ENCODE measurements around the gene GRPEL1. TPM values are rescaled to one million over a fixed set of nuclear protein-coding genes. Genes with fewer than 3 reads are reported as not detected.
A peak's percentile ranks its signal among the peaks of the same experiment; 100 is the strongest.

GRPEL1 gene
- total and polyA plus RNA-seq, 2 of the 13 experiments (the other 11 are each of a cell fraction or from before 2014, with no cell fraction given) = 32.3 to 141 TPM

GRCh38 chr4:7034262-7035081 lies 33.4 kb downstream of the GRPEL1 start (continued):
- TF ChIP-seq TIGD3 (CRISPR knock-in tag; IDR thresholded peaks at IDR 0.05; ENCODE audit: borderline replicate concordance) = no peak
- TF ChIP-seq ZNF20 (CRISPR knock-in tag; IDR thresholded peaks at IDR 0.05) = no peak
- no peak for TF ChIP-seq RBAK (CRISPR knock-in tag; IDR thresholded peaks at IDR 0.05)
- no peak for TF ChIP-seq SRF (IDR thresholded peaks at IDR 0.05; ENCODE audit: low read depth, low read length)
- peak; percentile 56; the same call in 1 of the 2 replicates for TF ChIP-seq FOXP4 (CRISPR knock-in tag; IDR thresholded peaks at IDR 0.05)
- TF ChIP-seq SSRP1 (CRISPR knock-in tag; IDR thresholded peaks at IDR 0.05) = no peak
- TF ChIP-seq POLR2AphosphoS5 (IDR thresholded peaks at IDR 0.05; ENCODE audit: low read depth, low read length) = no peak
- TF ChIP-seq, protein P1, sequence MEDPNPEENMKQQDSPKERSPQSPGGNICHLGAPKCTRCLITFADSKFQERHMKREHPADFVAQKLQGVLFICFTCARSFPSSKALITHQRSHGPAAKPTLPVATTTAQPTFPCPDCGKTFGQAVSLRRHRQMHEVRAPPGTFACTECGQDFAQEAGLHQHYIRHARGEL (CRISPR knock-in tag; IDR thresholded peaks at IDR 0.05) = 0 out of 2 replicates have a peak, but pooled peaks have one; percentile 53
- TF ChIP-seq, protein P2, sequence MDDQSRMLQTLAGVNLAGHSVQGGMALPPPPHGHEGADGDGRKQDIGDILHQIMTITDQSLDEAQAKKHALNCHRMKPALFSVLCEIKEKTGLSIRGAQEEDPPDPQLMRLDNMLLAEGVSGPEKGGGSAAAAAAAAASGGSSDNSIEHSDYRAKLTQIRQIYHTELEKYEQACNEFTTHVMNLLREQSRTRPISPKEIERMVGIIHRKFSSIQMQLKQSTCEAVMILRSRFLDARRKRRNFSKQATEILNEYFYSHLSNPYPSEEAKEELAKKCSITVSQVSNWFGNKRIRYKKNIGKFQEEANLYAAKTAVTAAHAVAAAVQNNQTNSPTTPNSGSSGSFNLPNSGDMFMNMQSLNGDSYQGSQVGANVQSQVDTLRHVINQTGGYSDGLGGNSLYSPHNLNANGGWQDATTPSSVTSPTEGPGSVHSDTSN (CRISPR knock-in tag; IDR thresholded peaks at IDR 0.05; ENCODE audit: borderline replicate concordance) = no peak
- peak; percentile 50; the same call in 1 of the 2 replicates for TF ChIP-seq POGZ (CRISPR knock-in tag; IDR thresholded peaks at IDR 0.05)
- no peak for TF ChIP-seq ADNP (CRISPR knock-in tag; IDR thresholded peaks at IDR 0.05)
- TF ChIP-seq, protein P3, sequence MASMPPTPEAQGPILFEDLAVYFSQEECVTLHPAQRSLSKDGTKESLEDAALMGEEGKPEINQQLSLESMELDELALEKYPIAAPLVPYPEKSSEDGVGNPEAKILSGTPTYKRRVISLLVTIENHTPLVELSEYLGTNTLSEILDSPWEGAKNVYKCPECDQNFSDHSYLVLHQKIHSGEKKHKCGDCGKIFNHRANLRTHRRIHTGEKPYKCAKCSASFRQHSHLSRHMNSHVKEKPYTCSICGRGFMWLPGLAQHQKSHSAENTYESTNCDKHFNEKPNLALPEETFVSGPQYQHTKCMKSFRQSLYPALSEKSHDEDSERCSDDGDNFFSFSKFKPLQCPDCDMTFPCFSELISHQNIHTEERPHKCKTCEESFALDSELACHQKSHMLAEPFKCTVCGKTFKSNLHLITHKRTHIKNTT (CRISPR knock-in tag; IDR thresholded peaks at IDR 0.05) = no peak
- TF ChIP-seq HOMEZ (CRISPR knock-in tag; IDR thresholded peaks at IDR 0.05; ENCODE audit: low read depth) = no peak
- peak; percentile 37; the same call in 1 of the 2 replicates for TF ChIP-seq PITX1 (CRISPR knock-in tag; IDR thresholded peaks at IDR 0.05)
- TF ChIP-seq RAD51 (IDR thresholded peaks at IDR 0.05; ENCODE audit: borderline replicate concordance) = no peak
- TF ChIP-seq, protein P4, sequence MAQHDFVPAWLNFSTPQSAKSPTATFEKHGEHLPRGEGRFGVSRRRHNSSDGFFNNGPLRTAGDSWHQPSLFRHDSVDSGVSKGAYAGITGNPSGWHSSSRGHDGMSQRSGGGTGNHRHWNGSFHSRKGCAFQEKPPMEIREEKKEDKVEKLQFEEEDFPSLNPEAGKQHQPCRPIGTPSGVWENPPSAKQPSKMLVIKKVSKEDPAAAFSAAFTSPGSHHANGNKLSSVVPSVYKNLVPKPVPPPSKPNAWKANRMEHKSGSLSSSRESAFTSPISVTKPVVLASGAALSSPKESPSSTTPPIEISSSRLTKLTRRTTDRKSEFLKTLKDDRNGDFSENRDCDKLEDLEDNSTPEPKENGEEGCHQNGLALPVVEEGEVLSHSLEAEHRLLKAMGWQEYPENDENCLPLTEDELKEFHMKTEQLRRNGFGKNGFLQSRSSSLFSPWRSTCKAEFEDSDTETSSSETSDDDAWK (CRISPR knock-in tag; IDR thresholded peaks at IDR 0.05) = no peak

All from HepG2 (cell line).